HG02763 (cell line): Measurements from ENCODE around the gene NXPE3.
"Not testable (repeated sequence)": the region's sequence is repeated elsewhere in the genome, so short reads cannot be mapped to it uniquely, and the experiment has no call there.

Experiments
- ATAC-seq: cut with Tn5 transposase; IDR thresholded peaks from one replicate; pipeline ENCODE4 v1.9.1; 2021; ENCODE audit warnings: mild to moderate bottlenecking, moderate library complexity; ENCODE audit not compliant: unreplicated experiment

Gene NXPE3

GRCh38 chr3:101851072-101851770, 72.2 kb downstream of the NXPE3 start:
- ATAC-seq: no peak

DNA sequence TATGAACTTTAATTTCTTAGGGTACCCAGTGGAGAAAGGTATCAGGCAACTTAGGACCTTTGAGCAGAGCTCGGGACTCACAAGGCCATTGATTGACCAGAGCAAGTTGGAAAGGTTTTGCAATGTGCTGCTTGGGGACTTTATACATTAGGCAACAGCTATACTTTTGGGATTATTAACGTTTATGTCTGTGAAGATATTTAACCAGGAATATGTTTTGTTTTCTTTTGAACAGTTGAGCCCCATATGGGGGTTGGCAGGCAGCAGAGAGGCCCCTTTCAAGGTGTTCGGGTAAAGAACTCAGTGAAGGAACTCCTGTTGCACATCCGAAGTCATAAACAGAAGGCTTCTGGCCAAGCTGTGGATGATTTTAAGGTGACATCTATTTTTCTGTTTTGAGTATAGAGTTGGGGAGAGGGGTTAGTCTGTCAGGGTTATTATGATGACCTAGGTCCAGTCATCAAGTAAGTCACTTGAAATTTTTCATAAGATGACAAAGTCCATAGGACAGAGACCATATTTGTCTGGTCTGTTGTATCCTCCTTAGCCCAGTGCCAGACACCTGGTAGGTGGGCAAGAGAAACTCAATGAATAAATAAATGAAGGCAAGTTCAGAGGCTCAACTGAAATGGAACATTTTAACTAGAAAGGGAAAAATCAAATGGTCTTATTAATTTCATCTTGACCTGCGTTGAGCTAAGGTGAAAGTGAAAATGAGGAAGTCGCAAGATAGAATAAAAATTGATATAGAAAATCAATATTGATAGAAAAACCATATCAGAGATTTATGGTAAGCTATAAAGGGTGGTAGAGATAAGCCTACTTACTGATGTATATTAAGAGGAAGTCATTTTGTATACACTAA, 73.1 kb downstream of the NXPE3 start:
- ATAC-seq: no peak

- no peak for ATAC-seq
Measured at GRCh38 chr3:101852983-101853840, 74.2 kb downstream of the NXPE3 start.

DNA sequence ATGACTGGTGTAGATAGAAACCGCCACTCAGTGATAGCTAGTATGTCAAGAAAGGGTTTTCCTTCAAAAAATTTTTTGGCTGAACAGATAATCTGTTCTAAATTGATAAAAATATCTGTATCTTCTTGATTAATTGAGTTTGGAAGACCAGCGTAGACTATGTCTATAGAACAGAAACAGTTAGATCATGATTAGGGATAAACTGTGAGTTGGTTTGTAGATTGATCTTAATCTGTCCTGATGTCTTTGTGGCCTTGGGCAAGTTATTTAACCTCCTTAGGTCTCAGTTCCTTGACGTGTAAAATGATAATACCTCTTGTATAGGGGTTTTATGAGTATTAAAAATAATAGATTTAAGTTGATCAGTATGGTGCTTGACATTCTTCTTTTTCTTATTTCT, 75.0 kb downstream of the NXPE3 start:
- ATAC-seq: no peak

GRCh38 chr3:101854608-101855304, 75.7 kb downstream of the NXPE3 start:
- ATAC-seq: no peak

GRCh38 chr3:101857301-101857741, 78.3 kb downstream of the NXPE3 start:
- no peak for ATAC-seq

GRCh38 chr3:101858464-101859030, 79.5 kb downstream of the NXPE3 start:
- ATAC-seq: no peak

GRCh38 chr3:101859882-101860448, 81.0 kb downstream of the NXPE3 start:
- no peak for ATAC-seq

- ATAC-seq: peak; percentile 40
Measured at GRCh38 chr3:101861212-101861788, 82.3 kb downstream of the NXPE3 start.

GRCh38 chr3:101861789-101862415, 82.9 kb downstream of the NXPE3 start:
- no peak for ATAC-seq

GRCh38 chr3:101862416-101863165, 83.6 kb downstream of the NXPE3 start:
- ATAC-seq: no peak

GRCh38 chr3:101864926-101865325, 85.9 kb downstream of the NXPE3 start:
- ATAC-seq: not testable (repeated sequence)

- ATAC-seq: no peak
Measured at GRCh38 chr3:101865751-101866509, 86.9 kb downstream of the NXPE3 start.

- ATAC-seq: no peak
Measured at GRCh38 chr3:101867511-101867910, 88.5 kb downstream of the NXPE3 start.

DNA sequence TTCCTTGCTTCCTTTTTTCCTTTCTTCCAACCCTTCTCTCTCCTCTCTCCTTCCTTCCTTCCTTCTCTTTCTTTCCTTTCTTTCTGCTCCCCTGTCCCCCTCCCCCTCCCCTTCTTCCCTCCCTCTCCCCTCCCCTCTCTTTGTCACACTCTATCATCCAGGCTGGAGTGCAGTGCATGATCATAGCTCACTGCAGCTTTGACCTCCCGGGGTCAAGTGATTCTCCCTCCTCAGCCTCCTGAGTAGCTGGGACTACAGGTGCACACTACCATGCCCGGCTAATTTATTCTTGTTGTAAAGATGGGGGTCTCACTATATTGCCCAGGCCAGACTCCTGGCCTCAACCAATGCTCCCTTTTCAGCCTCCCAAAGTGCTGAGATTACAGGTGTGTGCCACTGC, 89.0 kb downstream of the NXPE3 start:
- ATAC-seq: no peak

DNA sequence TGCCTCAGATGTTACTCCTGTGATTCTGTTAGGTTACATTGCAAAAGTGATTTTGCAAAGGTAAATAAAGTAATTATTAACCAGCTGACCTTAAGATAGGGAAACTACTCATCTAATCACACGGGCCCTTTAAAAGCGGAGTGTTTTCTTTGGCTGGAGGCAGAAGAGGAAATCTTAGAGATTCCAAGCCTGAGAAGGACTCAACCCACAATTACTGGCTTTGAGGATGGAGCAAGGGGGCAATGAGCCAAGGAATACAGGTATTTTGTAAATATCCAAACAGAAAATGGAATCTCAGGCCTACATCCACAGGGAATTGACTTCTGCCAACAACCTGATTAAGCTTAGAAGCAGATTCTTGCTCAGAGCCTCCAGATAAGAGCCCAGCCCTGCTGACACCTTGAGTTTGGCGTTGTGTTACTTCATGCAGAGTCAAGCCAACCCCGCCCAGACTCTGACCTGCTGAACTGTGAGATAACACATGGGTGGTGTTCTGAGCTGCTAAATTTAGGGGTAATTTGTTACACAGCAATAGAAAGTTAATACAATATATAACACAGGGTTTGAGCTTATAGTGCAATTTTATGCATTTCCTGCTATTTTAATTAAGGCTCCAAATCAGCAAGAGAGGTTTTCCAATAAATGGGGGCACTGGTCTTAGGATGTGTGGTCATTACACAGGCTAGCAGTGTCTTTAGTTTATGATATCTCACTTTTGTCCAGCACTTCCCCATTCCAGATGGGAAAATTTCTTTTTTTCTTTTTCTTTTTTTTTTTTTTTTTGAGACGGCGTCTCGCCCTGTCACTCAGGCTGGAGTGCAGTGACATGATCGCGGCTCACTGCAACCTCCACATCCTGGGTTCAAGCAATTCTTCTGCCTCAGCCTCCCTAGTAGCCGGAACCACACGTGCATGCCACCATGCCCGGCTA, 89.8 kb downstream of the NXPE3 start:
- ATAC-seq: no peak

DNA sequence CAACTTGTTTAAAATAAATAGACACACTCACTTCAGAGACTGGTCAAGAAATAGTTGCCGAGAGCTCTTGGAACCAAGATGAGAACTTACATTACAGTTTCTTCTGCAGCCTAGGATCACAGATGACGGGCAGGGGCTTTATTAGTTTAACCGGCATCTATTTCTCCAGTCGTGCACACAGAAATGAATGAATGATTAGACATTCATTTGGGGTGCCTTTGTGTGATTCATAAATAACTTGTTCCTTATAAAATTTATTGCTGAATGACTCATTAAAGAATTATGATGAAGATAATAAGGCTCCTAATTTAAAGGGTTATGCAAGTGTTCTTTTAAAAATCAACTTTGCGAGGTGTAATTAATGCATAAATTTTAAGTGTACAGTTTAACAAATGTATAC, 91.1 kb downstream of the NXPE3 start:
- no peak for ATAC-seq
